Measurements from ENCODE around the gene HERPUD1. TPM values are rescaled to one million over a fixed set of nuclear protein-coding genes. Genes with fewer than 3 reads are reported as not detected.

HERPUD1 gene
- total RNA-seq: 97.0 and 103 TPM in 2 replicates

DNA sequence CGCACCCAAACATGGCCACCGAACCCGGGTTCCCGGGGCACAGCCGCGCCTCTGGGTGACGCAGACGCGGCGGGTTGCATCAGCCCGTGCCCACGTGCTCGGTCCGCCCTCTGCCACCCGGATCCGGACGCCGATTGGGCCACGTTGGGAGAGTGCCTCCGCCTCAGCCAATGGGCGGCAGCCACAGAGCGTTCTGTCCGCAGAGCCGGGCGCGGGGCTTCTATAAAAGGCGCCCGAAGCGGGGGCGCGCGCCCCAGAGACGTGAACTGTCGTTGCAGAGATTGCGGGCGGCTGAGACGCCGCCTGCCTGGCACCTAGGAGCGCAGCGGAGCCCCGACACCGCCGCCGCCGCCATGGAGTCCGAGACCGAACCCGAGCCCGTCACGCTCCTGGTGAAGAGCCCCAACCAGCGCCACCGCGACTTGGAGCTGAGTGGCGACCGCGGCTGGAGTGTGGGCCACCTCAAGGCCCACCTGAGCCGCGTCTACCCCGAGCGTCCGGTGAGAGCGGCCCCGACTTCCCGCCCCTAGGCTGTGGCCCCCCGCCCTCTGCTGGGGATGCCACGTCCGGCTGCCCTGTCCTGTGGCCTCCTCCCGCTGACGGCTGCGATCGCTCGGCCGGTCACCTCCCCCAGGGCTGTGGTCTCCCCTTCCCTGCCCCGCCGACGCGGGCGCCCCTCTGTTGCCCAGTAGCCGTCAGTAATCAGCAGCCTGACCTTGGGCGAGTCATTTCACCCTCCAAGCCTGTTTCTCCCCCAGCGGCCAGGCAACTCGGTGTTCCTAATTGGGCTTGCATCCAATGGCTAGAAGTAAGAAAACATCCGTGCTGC is at the start of gene HERPUD1:
HERPUD1 (plus strand) TSS at position 251 of the 829 bp plus-strand sequence; CDS start at position 354, 103 bp downstream.

GRCh38 chr16:56961851-56962281 is 29.9 kb downstream of the HERPUD1 start, which contains the start of gene CETP:
Gene CETP (plus strand): TSS chr16:56961950. CDS start chr16:56961980, 30 bp downstream.

GRCh38 chr16:56988948-56989945 is 57.3 kb downstream of the HERPUD1 start, which contains the start of gene NLRC5:
Gene NLRC5 (plus strand): TSS chr16:56989557. CDS start chr16:57020713, 31,156 bp downstream.

Other genes with a start within 250 kb of the HERPUD1 start
- gene MT1X, start 249.7 kb upstream of the HERPUD1 start, total RNA-seq: 30.9 and 62.4 TPM in 2 replicates
- 73.3 and 81.0 TPM in 2 replicates for gene NUP93, start 202.0 kb upstream of the HERPUD1 start, total RNA-seq
- not detected in 2 replicates for gene SLC12A3, start 66.9 kb upstream of the HERPUD1 start, total RNA-seq
- gene CETP, start 29.8 kb downstream of the HERPUD1 start, total RNA-seq: not detected in 2 replicates
- gene NLRC5, start 57.4 kb downstream of the HERPUD1 start, total RNA-seq: 3.4 and 4.5 TPM in 2 replicates
- gene CPNE2, start 160.4 kb downstream of the HERPUD1 start, total RNA-seq: 13.2 and 17.0 TPM in 2 replicates